HG03196 (cell line): ENCODE measurements around the gene CEACAM21.

Experiments used
- ATAC-seq: cut with Tn5 transposase; IDR thresholded peaks from one replicate; pipeline ENCODE4 v1.9.1; 2021; ENCODE audit not compliant: unreplicated experiment

The CEACAM21 gene

GRCh38 chr19:41616792-41617621 is 41.0 kb downstream of the CEACAM21 start:
- ATAC-seq: no peak

DNA sequence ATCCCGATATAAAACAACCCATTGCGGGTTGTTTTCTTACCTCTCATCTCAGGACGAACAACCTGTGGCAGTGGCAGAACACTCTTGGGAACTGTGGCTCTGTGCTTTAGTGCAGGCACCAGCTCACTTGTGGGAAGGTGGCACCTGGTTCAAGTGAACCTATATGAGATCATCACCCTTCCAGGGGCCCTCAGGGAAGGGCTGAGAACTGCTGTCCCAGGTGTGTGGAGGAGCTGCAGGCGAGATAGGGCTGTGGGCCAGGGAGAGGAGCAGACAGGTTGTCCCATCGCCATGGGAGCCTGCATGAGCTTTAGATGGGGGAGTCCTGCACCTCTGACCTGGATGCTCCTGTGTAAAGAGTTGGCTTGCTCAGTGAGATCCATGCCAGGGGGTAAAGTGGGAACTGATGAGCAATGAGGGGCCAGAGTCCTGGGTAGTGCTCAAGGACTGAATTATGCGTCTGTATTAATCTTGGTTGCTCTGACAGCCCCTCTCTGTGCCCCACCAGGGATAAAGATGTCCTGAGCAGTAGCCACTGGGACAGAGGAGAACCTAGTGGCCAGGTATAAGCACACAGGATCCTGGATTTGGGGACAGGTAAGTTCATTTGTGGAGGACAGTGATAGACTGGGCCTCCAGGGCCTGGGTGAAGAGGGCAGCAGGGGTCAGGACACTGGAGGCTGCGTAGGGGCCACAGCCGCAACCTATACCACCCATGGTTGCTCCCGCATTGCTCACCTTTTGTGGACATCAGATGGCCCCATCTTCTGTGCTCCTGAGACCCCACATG is 42.2 kb downstream of the CEACAM21 start:
- ATAC-seq: no peak

DNA sequence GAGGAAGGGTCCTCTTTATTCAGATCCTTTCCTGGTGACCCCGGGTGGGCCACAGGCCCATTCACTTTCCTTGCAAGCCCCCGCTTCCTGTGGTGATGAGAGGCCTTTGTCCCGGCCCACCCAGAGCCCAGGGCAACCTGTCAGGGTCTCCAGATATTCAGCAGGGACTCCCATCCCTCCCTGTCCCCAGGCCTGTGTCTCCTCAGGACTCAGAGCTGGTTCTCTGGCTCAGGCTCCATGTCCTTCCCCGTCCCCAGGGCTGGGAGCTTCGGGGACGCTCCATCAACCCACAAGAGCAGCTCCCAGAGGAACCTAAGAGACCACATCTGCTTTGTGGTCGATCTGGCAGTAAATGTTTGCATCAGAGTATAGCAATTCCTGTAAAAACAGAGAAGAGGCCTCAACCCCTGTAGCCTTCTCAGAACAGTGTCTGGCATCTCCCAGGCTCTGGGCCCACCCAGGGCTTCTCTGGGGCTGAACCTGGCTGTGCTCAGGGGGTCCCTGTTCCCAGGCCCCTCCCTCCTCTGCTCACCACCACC is 43.1 kb downstream of the CEACAM21 start:
- ATAC-seq: no peak

- no peak for ATAC-seq
These were observed 44.2 kb downstream of the CEACAM21 start for GRCh38 chr19:41620171-41620570.

GRCh38 chr19:41621226-41621625 is 45.3 kb downstream of the CEACAM21 start:
- ATAC-seq: no peak

- ATAC-seq: no peak
These were observed 45.7 kb downstream of the CEACAM21 start for GRCh38 chr19:41621654-41622053.

GRCh38 chr19:41623360-41623759 is 47.4 kb downstream of the CEACAM21 start:
- no peak for ATAC-seq

DNA sequence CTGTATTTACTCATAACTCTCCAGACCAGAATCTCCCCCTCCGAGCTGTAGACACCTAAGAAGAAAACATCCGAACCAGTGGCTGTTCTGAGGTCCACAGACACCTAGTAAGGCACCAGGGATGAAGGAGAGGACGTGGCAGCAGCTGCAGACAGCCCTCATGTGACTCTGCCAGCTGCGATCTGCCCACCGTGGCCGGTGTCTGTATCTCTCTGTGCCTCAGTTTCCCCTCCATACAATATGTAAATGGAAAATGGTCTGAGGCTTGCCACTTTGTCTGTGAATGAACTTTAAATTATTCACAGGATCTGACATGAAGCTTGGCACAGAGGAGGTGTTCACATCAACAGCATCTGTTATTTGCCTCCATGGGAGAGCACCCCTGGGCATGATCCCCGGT is 48.5 kb downstream of the CEACAM21 start:
- ATAC-seq: no peak

DNA sequence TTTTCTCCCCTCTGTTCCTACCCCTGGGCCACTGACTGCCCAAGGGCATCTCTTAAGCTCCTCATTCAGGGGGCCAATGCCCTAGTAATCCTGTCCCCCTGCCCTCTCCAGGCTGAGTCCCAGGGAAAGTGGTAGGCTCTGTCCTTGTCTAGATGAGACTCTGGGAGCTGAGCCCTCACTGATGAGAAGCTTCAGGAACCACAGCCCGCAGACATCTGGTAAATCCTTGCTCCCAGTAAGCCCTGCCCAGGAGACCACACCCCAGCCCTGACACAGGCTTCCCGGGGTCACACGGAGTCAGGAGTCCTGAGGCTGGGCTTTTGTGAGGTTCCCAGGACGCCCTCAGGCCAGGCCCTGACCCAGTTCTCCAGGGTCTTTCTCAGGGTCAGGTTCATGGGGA is 49.0 kb downstream of the CEACAM21 start:
- ATAC-seq: no peak

DNA sequence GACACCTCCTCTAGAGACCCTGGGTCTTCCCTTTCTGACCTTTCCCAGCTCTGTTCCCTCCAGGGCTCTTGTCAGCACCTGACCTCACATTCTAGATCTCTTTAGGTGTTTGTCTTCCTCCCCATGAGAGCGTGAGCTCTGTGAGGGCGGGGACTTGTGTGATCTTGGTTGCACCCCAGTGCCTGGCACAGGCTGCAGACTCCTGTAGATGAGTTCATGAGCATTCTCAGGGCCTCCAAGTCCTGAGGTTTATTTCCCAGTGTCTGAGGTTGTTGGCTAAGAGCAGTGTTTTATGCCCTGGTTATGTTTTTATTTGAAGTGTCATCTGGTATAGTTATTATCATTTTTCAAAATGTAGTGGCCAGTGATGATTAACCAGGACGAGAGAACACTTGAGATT is 50.3 kb downstream of the CEACAM21 start:
- no peak for ATAC-seq

GRCh38 chr19:41626877-41627276 is 50.9 kb downstream of the CEACAM21 start, which contains the start of gene CEACAM4:
Gene CEACAM4, minus strand, starts transcription at chr19:41627074. Its CDS starts 111 bp downstream, at chr19:41626963.
- no peak for ATAC-seq

GRCh38 chr19:41627966-41628675 is 52.2 kb downstream of the CEACAM21 start:
- ATAC-seq: no peak
